DOHH2 (cell line): ENCODE data around the gene CBLB.

Experiments
- H3F3A ChIP-seq: fragments of 200-600 bp; sonication (generic), shearing (Covaris generic); 2 replicates; pipeline ENCODE4 v1.6.0; 2016; ENCODE audit warnings: antibody characterized with exemption, mild to moderate bottlenecking; ENCODE audit not compliant: control insufficient read depth, insufficient read depth
- H3K27ac ChIP-seq: fragments of 200-600 bp; sonication (generic); 2 replicates; pipeline ENCODE4 v1.5.1; 2014; ENCODE audit warnings: low read depth, mild to moderate bottlenecking, low read length, moderate library complexity
- H3K27me3 ChIP-seq: fragments of 200-600 bp; sonication (generic); 2 replicates; pipeline ENCODE4 v1.6.1; 2014; ENCODE audit warnings: mild to moderate bottlenecking, low read length, mixed read lengths; ENCODE audit not compliant: control insufficient read depth
- H3K36me3 ChIP-seq: fragments of 200-600 bp; sonication (generic); 2 replicates; pipeline ENCODE4 v1.6.1; 2014; ENCODE audit warnings: mild to moderate bottlenecking, low read length, moderate library complexity, mixed read lengths; ENCODE audit not compliant: control insufficient read depth
- H3K4me1 ChIP-seq: fragments of 200-600 bp; sonication (generic); 2 replicates; pipeline ENCODE4 v1.6.1; 2014; ENCODE audit warnings: mild to moderate bottlenecking, low read length, mixed read lengths; ENCODE audit not compliant: control insufficient read depth
- H3K4me2 ChIP-seq: fragments of 200-600 bp; sonication (generic); 2 replicates; pipeline ENCODE4 v1.6.0; 2014; ENCODE audit warnings: mild to moderate bottlenecking, low read length, moderate library complexity
- H3K4me3 ChIP-seq: fragments of 200-600 bp; sonication (generic); 2 replicates; pipeline ENCODE4 v1.5.1; 2014; ENCODE audit warnings: mild to moderate bottlenecking, low read length, mixed read lengths
- H3K79me2 ChIP-seq: fragments of 200-600 bp; sonication (generic); 2 replicates; pipeline ENCODE4 v1.6.1; 2014; ENCODE audit warnings: mild to moderate bottlenecking, low read length, mixed read lengths; ENCODE audit not compliant: control insufficient read depth
- H3K9me2 ChIP-seq: fragments of 200-600 bp; sonication (generic); replicated peaks from 2 replicates; pipeline ENCODE4 v1.6.1; 2014; ENCODE audit warnings: mild to moderate bottlenecking, low read length, mixed read lengths; ENCODE audit not compliant: control insufficient read depth
- H3K9me3 ChIP-seq: fragments of 200-600 bp; sonication (generic); 2 replicates; pipeline ENCODE4 v1.6.1; 2014; ENCODE audit warnings: antibody characterized with exemption, low read length, mixed read lengths; ENCODE audit not compliant: control insufficient read depth, insufficient read depth
- H4K20me1 ChIP-seq: fragments of 200-600 bp; sonication (generic); 2 replicates; pipeline ENCODE4 v1.6.0; 2014; ENCODE audit warnings: low read depth, mild to moderate bottlenecking, antibody characterized with exemption, low read length, moderate library complexity; ENCODE audit not compliant: control insufficient read depth, insufficient read depth
- EZH2phosphoT487 ChIP-seq: fragments of 200-600 bp; sonication (generic); IDR thresholded peaks from 2 replicates; pipeline ENCODE4 v1.6.1; 2017; ENCODE audit warnings: borderline replicate concordance, mild to moderate bottlenecking, antibody characterized with exemption, low read length, moderate library complexity, mixed read lengths
- TF ChIP-seq, protein P1 (sequence below): fragments of 200-600 bp; sonication (generic); IDR thresholded peaks from one replicate; pipeline ENCODE4 v1.5.1; 2014; ENCODE audit warnings: antibody characterized with exemption, mild to moderate bottlenecking, low read depth, low read length; ENCODE audit not compliant: poor library complexity, severe bottlenecking

The CBLB gene

GRCh38 chr3:105704726-105705410 is 163.9 kb downstream of the CBLB start:
- H3K4me3 ChIP-seq: no peak overlapping the region
- no peak overlapping the region for H3K4me2 ChIP-seq
- H3K27ac ChIP-seq: no peak overlapping the region
- no peaks in the 10 kb centered on the region for H3K9me3 ChIP-seq
- peaks cover 22% of the 10 kb centered on the region for H3K36me3 ChIP-seq
- H3K27me3 ChIP-seq: no peaks in the 10 kb centered on the region
- no peaks in the 10 kb centered on the region for H3K9me2 ChIP-seq
- H3K79me2 ChIP-seq: no peaks in the 10 kb centered on the region
- TF ChIP-seq, protein P1, sequence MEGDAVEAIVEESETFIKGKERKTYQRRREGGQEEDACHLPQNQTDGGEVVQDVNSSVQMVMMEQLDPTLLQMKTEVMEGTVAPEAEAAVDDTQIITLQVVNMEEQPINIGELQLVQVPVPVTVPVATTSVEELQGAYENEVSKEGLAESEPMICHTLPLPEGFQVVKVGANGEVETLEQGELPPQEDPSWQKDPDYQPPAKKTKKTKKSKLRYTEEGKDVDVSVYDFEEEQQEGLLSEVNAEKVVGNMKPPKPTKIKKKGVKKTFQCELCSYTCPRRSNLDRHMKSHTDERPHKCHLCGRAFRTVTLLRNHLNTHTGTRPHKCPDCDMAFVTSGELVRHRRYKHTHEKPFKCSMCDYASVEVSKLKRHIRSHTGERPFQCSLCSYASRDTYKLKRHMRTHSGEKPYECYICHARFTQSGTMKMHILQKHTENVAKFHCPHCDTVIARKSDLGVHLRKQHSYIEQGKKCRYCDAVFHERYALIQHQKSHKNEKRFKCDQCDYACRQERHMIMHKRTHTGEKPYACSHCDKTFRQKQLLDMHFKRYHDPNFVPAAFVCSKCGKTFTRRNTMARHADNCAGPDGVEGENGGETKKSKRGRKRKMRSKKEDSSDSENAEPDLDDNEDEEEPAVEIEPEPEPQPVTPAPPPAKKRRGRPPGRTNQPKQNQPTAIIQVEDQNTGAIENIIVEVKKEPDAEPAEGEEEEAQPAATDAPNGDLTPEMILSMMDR: no peak
- no peak for TF ChIP-seq EZH2phosphoT487
- H3F3A ChIP-seq: no peaks in the 10 kb centered on the region
- no peaks in the 10 kb centered on the region for H4K20me1 ChIP-seq
- no peaks in the 10 kb centered on the region for H3K4me1 ChIP-seq

- Histone ChIP-seq H3K9me3 (no peaks in the 10 kb centered on the region), H3K4me2 (no peak overlapping the region), H3K4me1 (no peaks in the 10 kb centered on the region), H3K27ac (no peak overlapping the region), H4K20me1 (no peaks in the 10 kb centered on the region), H3F3A (no peaks in the 10 kb centered on the region), H3K4me3 (no peak overlapping the region), H3K9me2 (no peaks in the 10 kb centered on the region), H3K79me2 (no peaks in the 10 kb centered on the region), H3K36me3 (peaks cover 23% of the 10 kb centered on the region), H3K27me3 (no peaks in the 10 kb centered on the region)
- no peak for TF ChIP-seq EZH2phosphoT487
- TF ChIP-seq, protein P1: no peak
These were observed 168.2 kb downstream of the CBLB start for GRCh38 chr3:105700575-105700974.

DNA sequence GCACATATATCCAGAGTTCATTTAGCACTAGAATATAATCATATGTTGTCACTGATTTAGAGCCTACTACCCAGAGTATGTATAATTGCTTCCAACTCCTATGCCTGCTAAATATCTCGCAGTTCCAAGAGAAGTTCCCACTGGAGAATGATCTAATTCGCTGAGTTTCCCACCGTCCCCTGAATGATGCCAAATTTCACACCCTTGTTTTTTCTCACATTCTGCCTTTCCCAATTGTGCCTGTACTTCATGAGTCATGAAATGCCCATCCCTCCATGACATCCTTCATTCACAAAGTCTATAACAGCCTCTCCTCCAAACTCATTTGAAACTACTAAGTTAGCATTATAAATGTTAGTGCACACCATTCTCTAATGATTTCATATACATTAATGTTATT is 177.2 kb downstream of the CBLB start:
- Histone ChIP-seq H3K27me3 (no peaks in the 10 kb centered on the region), H3F3A (no peaks in the 10 kb centered on the region)

More for the DNA sequence above, 177.2 kb downstream of the CBLB start:
- Histone ChIP-seq H3K36me3 (peaks cover 39% of the 10 kb centered on the region), H3K4me1 (peaks cover 22% of the 10 kb centered on the region), H3K9me2 (no peaks in the 10 kb centered on the region), H3K9me3 (no peaks in the 10 kb centered on the region), H3K4me3 (no peak overlapping the region), H3K27ac (no peak overlapping the region), H3K79me2 (no peaks in the 10 kb centered on the region), H4K20me1 (no peaks in the 10 kb centered on the region), H3K4me2 (no peak overlapping the region)
- TF ChIP-seq, protein P1: no peak
- TF ChIP-seq EZH2phosphoT487: no peak
